Measurements from ENCODE around the gene FZD10.

Gene FZD10

DNA sequence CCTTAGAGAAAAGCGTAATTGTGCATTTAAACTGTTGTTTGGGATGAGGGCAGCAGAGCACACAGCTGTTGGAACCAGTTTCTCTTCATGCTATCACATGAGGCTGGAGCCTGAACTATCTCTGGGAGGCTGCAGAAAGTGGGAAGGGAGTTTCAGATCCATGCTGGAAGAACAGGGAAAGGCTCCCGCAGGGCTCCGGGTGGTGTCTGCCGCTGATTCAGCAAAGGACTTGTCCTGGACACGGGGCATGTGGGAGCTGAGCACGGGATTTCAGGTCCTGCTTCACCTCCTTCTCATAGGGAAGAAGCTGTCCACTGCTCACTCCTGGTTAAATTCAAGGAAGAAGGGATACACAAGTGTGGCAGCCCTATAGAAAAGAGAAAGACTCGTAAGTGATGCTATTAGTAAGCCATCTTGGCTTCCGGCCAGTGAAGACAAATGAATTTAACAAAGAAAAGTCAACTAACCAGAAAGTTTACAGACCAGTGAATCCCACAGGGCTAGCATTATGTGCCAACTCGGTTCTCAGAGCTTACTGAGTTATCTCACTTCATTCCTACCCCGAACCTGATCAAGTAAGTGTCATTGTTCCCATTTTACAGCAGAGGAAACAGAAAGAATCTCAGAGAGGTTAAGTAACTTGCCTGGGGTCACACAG lies 6.7 kb upstream of the FZD10 start (continued):
- TF ChIP-seq ZFP30 (CRISPR knock-in tag; IDR thresholded peaks at IDR 0.05) (no peak), RARB (CRISPR knock-in tag; IDR thresholded peaks at IDR 0.05) (no peak), TOX (CRISPR knock-in tag; IDR thresholded peaks at IDR 0.05; ENCODE audit: borderline replicate concordance) (no peak), ISL1 (CRISPR knock-in tag; IDR thresholded peaks at IDR 0.05) (no peak)
- TF ChIP-seq, protein P1, sequence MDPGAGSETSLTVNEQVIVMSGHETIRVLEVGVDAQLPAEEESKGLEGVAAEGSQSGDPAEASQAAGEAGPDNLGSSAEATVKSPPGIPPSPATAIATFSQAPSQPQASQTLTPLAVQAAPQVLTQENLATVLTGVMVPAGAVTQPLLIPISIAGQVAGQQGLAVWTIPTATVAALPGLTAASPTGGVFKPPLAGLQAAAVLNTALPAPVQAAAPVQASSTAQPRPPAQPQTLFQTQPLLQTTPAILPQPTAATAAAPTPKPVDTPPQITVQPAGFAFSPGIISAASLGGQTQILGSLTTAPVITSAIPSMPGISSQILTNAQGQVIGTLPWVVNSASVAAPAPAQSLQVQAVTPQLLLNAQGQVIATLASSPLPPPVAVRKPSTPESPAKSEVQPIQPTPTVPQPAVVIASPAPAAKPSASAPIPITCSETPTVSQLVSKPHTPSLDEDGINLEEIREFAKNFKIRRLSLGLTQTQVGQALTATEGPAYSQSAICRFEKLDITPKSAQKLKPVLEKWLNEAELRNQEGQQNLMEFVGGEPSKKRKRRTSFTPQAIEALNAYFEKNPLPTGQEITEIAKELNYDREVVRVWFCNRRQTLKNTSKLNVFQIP (CRISPR knock-in tag; IDR thresholded peaks at IDR 0.05; ENCODE audit: borderline replicate concordance, low read depth) = no peak

GRCh38 chr12:130156652-130157275 lies 5.5 kb upstream of the FZD10 start:
- ATAC-seq = no peak

GRCh38 chr12:130157998-130158753 lies 4.1 kb upstream of the FZD10 start:
- ATAC-seq = no peak
- TF ChIP-seq PPARA (CRISPR knock-in tag; IDR thresholded peaks at IDR 0.05; ENCODE audit: borderline replicate concordance) (no peak), ZFP3 (CRISPR knock-in tag; IDR thresholded peaks at IDR 0.05) (no peak), ZNF565 (CRISPR knock-in tag; conservative IDR thresholded peaks at IDR 0.05; ENCODE audit: low read depth) (no peak)

More at GRCh38 chr12:130156652-130157275, 5.5 kb upstream of the FZD10 start:
- no peak for TF ChIP-seq GLIS3 (CRISPR knock-in tag; IDR thresholded peaks at IDR 0.05)
- no peak for TF ChIP-seq ZFP3 (CRISPR knock-in tag; IDR thresholded peaks at IDR 0.05)
- no peak for TF ChIP-seq RARB (CRISPR knock-in tag; IDR thresholded peaks at IDR 0.05)
- TF ChIP-seq PPARA (CRISPR knock-in tag; IDR thresholded peaks at IDR 0.05; ENCODE audit: borderline replicate concordance) = no peak

- ATAC-seq = no peak
- TF ChIP-seq ZNF70 (CRISPR knock-in tag; IDR thresholded peaks at IDR 0.05) = no peak
- no peak for TF ChIP-seq ZFP30 (CRISPR knock-in tag; IDR thresholded peaks at IDR 0.05)
- no peak for TF ChIP-seq ZFP3 (CRISPR knock-in tag; IDR thresholded peaks at IDR 0.05)
- TF ChIP-seq RARB (CRISPR knock-in tag; IDR thresholded peaks at IDR 0.05) = no peak
These were observed 3.6 kb upstream of the FZD10 start for GRCh38 chr12:130158754-130159059.

DNA sequence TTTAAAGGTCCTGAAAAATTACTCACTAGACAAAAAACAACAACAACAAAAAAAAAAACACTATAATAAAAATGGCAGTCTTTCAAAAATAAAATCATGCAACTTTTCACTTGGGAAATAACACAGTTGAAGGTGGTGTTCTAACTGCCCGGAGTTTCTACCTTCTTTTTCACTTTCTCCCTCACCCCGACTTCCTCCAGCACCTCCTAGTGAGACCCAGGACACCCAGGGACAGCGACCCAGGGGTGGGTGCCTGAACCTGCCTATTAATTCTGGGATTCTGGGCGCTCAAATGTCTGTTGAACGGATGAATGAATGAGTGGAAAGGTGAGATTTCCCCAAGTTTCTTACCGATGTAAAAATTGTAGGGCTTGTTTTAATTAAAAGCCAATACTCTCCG lies 2.0 kb upstream of the FZD10 start:
- no peak for ATAC-seq
- TF ChIP-seq TCF4 (CRISPR knock-in tag; IDR thresholded peaks at IDR 0.05; ENCODE audit: borderline replicate concordance) = no peak

- ATAC-seq = no peak
- TF ChIP-seq ZNF565 (CRISPR knock-in tag; conservative IDR thresholded peaks at IDR 0.05; ENCODE audit: low read depth) (no peak), TCF4 (CRISPR knock-in tag; IDR thresholded peaks at IDR 0.05; ENCODE audit: borderline replicate concordance) (no peak), ZC3H10 (CRISPR knock-in tag; IDR thresholded peaks at IDR 0.05) (no peak), CREB5 (CRISPR knock-in tag; IDR thresholded peaks at IDR 0.05; ENCODE audit: low read depth) (no peak), CSDC2 (CRISPR knock-in tag; IDR thresholded peaks at IDR 0.05) (no peak)
These were observed 1.5 kb upstream of the FZD10 start for GRCh38 chr12:130160711-130161231.

DNA sequence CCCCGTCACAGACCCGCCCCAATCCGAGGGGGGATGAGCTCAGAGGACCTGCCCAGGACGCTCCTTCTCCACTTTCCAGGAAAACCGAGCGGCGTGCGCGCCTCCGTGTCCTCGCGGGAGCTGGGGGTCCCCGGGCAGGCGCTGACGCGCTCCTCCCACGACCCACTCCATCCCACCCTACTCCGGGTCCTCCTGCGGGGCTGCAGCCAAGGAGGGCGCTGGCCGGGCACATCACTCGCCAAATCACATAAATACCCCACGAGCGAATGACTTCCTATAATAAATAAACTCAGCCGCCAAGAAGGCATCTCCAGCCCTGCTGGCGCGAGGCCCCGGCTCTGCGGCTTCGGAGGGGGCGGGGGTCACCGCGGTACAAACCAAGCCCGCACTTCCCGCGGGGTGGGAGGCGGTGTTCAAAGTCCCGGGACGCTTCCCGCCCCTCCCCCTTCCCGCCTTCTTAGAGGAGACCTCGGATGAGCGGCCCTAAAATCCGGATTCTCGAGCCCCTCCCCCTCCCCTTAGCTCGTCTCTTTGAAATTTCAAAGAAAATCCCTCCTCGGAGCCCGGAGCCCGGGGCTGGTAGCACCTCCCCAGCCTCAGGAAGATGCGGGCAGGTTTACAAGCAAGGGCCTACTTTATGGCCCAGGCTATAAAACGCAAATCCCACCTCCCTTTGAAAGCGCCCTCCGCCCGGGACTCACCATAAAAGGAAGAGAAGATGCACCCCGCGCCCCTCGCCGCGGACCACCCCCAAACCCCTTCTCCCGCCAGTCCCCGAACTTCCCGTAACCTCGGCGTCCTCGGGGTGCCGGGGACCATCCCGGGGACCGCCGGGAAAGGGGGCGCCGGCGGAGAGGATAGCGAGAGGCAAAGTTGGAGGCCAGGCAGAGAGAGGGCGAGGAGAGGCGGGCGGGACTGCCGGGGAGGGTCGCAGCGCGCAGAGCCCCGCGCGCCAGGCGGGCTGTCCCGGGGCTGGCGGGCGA lies 712 bp upstream of the FZD10 start:
- TF ChIP-seq, protein P1 (CRISPR knock-in tag; IDR thresholded peaks at IDR 0.05; ENCODE audit: borderline replicate concordance, low read depth) = no peak
- TF ChIP-seq, protein P2, sequence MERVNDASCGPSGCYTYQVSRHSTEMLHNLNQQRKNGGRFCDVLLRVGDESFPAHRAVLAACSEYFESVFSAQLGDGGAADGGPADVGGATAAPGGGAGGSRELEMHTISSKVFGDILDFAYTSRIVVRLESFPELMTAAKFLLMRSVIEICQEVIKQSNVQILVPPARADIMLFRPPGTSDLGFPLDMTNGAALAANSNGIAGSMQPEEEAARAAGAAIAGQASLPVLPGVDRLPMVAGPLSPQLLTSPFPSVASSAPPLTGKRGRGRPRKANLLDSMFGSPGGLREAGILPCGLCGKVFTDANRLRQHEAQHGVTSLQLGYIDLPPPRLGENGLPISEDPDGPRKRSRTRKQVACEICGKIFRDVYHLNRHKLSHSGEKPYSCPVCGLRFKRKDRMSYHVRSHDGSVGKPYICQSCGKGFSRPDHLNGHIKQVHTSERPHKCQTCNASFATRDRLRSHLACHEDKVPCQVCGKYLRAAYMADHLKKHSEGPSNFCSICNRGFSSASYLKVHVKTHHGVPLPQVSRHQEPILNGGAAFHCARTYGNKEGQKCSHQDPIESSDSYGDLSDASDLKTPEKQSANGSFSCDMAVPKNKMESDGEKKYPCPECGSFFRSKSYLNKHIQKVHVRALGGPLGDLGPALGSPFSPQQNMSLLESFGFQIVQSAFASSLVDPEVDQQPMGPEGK (CRISPR knock-in tag; IDR thresholded peaks at IDR 0.05; ENCODE audit: borderline replicate concordance) = no peak
- TF ChIP-seq RARB (CRISPR knock-in tag; IDR thresholded peaks at IDR 0.05) = no peak
- TF ChIP-seq SNAI2 (CRISPR knock-in tag; IDR thresholded peaks at IDR 0.05) = no peak
- TF ChIP-seq BACH2 (CRISPR knock-in tag; IDR thresholded peaks at IDR 0.05; ENCODE audit: borderline replicate concordance) = no peak
- no peak for TF ChIP-seq ZNF565 (CRISPR knock-in tag; conservative IDR thresholded peaks at IDR 0.05; ENCODE audit: low read depth)
- TF ChIP-seq ZNF70 (CRISPR knock-in tag; IDR thresholded peaks at IDR 0.05) = no peak
- no peak for ATAC-seq

Data from SK-N-SH treated with all-trans-retinoic acid at 6 μM for 48 hours (cell line).